ENCODE data around the gene SPSB2.
"Not testable (repeated sequence)": the region's sequence is repeated elsewhere in the genome, so short reads cannot be mapped to it uniquely, and the experiment has no call there.

The SPSB2 gene, protein sequence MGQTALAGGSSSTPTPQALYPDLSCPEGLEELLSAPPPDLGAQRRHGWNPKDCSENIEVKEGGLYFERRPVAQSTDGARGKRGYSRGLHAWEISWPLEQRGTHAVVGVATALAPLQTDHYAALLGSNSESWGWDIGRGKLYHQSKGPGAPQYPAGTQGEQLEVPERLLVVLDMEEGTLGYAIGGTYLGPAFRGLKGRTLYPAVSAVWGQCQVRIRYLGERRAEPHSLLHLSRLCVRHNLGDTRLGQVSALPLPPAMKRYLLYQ

DNA sequence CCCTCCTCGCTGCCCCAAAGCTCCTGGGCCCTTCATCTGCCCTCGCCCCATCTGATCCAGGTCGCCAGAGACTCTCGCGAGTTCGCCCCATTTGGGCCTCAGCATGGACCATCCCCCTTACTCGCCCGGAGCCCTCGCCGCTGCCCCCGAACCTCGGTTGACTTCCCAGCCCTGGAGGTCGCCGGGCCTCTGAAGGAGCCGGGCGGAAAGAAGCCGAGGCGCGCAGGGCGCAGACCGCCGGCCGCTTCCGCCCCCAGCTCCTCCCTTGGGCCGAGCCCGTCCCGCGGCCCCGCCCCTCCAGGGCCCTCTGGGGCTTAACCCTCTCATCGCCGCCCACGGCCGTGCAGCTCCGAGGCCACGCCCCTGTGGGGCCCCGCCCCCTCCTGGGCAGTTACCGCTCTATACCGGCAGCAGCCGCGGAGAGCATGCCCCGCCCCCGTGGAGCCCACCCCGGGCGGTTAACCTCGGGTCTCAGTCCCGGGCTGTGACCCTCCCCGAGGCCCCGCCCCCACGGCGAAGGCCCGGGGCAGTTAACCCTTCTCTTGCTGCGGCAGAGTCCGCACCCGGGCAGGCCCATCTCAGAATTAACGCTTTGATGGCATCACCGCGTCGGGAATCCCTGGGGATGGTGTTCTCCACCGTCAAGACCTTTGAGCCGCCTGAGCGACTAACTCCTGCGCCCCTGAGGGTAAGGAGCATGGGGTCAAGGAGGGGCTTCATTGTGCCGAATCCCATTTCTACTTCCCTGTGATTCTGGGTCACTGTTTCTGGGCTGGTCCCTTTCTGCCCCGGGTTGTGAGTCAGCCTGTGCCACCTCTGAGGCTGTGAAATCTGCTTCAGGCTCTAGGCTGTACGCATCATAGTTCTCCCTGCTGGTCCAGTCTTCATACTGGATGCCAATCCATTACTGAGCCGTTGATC is at the start of gene SPSB2:
TSS of gene SPSB2 (minus strand) at position 210 of the 921 bp plus-strand sequence. CDS start 402 bp downstream, outside the sequence.
- peak; percentile 86 for DNase-seq

DNA sequence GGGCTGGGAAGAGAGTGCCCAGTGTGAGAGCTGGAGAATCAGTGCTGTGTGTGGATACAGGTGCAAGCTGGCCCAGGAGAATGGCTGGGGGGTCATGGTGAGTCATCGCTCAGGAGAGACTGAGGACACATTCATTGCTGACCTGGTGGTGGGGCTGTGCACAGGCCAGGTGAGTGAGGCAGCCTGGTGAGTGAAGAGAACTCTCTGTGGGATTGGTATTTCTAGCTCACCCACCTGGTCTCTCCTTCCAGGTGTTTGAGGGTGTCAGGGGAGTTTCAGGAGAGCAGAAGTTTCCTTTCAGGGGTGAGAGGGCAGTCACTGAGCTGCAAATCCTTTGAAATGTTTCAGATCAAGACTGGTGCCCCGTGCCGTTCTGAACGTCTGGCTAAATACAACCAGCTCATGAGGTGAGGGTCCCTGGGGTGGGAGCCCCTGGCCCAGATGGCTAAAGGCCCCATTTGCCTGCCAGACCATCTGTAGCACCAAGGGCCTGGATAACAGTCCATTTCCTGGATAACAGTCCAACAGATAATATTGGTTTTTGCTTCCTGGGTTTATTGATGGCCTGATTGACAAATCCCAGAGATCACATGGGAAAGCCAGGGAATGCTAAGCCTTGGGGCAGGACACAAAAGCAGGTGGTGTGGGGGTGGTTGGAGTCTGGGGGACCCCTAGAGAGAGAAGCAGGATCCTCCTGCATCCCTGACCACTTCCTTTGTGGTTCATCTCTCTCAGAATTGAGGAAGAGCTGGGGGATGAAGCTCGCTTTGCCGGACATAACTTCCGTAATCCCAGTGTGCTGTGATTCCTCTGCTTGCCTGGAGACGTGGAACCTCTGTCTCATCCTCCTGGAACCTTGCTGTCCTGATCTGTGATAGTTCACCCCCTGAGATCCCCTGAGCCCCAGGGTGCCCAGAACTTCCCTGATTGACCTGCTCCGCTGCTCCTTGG is 49.2 kb upstream of the SPSB2 start:
- DNase-seq, result no peak

DNA sequence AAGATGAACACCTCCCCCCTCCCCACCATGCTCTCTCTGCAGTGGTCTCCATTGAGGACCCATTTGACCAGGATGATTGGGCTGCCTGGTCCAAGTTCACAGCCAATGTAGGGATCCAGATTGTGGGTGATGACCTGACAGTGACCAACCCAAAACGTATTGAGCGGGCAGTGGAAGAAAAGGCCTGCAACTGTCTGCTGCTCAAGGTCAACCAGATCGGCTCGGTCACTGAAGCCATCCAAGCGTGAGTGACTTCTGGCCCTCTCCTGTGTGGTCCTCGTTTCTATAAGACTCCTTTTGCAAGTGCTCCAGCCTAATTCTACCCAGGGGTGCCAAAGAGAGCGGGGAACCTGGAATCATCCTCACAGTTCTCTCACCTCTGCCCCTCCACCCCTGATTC is 48.4 kb upstream of the SPSB2 start:
- no peak for DNase-seq

DNA sequence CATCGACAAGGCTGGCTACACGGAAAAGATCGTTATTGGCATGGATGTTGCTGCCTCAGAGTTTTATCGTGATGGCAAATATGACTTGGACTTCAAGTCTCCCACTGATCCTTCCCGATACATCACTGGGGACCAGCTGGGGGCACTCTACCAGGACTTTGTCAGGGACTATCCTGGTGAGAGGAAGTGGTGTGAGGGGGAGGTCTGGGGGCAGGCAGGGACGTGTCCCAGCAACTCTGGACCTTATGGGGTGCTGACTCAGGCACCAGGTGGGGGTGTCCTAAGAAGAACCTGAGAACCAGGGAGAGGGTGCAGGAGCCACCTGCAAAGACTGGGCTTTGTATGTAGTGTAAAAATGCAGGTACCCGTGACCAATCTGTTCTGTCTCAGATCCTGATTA is 46.5 kb upstream of the SPSB2 start:
- DNase-seq, result no peak

DNA sequence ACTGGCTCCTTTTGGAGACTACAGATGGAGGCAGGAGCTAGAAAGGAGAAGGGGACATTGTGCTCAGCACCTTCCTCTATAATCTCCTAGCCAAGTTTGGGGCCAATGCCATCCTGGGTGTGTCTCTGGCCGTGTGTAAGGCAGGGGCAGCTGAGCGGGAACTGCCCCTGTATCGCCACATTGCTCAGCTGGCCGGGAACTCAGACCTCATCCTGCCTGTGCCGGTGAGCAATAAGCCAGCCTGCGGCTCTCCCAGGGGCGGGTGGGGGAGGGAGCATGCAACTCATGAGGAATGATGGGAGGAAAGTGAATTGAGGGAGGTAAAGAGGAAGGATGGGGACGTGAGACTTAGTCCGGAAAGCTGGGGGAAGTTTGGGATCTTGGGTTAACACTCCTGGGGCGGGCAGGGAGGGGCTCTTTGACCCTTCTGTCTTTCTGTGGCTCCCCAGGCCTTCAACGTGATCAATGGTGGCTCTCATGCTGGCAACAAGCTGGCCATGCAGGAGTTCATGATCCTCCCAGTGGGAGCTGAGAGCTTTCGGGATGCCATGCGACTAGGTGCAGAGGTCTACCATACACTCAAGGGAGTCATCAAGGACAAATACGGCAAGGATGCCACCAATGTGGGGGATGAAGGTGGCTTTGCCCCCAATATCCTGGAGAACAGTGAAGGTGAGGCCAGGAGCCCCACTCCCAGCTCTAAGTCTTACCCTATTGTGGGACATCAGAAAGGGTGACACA is 44.6 kb upstream of the SPSB2 start:
- no peak for DNase-seq

DNA sequence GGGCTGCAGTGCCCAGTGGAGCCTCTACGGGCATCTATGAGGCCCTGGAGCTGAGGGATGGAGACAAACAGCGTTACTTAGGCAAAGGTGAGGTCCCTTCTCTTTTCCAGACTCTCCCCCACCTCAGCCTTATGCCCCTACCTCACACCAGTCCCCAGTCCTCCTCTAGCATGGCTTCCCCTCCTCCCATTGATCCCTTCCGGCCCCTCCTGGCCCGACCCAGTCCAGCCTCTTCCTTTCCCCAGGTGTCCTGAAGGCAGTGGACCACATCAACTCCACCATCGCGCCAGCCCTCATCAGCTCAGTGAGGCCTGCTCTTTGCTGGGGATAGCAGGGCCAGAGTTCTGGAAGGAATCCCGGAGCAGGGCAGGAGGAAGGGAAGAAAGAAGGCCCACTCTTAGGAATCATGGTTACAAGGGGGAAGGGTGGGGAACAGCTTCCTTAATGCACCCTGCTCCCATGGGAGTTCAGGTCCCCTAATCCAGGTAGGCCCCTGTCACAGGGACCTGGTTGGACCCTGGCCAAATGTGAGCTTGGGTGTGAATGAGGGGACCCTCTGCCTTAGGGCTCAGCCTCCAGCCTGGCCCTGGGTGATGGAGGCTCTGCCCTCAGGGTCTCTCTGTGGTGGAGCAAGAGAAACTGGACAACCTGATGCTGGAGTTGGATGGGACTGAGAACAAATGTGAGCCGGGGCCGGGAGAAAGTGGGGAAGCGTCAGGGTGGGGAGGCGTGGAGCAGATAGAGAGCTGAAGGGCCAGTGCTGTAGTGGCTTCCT is 43.5 kb upstream of the SPSB2 start:
- no peak for DNase-seq

DNA sequence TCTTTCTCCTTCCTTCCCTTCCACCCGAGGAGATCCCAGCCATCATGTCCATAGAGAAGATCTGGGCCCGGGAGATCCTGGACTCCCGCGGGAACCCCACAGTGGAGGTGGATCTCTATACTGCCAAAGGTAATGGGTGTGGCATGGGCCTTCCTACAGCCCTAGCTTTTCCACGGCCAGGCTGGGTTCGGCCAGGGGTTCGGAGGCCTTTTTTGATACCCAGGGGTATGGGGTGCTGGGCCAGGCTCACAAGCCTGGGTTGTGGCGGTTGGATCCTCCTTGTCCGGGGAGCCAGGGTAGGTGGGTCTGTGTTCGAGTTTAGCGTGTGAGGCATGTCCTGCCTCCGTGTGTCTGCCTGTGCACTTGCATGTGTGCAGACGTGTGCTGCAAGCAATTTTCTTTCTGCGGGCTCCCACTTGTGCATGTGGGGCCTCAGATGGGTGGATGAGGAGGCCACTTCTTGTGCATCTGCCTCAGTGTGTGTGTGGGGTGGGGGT is 42.7 kb upstream of the SPSB2 start:
- no peak for DNase-seq

DNA sequence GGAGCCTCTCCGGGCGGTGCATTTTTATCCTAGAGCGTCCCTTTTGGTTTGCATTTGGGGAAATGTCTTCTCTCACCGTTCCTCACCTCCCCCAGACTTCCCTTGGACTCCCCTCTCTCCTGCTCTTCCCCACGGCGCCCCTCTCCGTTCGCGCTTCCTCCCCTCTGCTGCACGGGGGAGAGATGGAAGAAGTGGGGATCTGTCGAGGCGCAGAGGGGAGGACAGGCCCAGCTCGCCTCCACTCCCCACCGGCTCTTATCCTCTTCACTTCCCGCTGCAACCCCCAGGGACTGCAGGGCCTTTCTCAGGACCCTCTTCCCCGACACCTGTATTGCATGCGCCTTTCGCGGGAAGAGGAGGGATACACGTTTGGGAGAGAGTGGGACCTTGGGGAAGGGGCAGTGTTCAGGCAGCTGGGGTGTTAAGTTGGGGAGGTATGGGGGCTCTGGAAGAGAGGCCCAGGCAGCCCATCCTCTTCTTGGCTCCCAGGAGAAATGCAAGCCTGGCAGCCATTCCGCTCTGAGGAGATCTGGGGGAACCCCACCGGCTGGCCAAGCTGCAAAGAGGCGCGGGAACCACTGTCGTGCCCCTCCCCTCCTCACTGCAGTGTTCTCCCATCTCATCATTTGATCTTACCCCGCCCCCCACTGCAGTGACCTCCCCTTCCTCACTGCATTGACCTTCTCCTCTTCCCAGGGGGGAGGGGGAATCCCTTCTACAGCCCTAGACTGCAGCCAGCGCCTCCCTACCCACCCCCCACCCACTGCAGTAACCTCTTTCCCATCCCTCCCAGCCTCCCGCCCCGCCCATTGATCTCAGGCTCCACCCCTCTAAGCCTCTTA is 42.1 kb upstream of the SPSB2 start:
- no peak for DNase-seq

DNA sequence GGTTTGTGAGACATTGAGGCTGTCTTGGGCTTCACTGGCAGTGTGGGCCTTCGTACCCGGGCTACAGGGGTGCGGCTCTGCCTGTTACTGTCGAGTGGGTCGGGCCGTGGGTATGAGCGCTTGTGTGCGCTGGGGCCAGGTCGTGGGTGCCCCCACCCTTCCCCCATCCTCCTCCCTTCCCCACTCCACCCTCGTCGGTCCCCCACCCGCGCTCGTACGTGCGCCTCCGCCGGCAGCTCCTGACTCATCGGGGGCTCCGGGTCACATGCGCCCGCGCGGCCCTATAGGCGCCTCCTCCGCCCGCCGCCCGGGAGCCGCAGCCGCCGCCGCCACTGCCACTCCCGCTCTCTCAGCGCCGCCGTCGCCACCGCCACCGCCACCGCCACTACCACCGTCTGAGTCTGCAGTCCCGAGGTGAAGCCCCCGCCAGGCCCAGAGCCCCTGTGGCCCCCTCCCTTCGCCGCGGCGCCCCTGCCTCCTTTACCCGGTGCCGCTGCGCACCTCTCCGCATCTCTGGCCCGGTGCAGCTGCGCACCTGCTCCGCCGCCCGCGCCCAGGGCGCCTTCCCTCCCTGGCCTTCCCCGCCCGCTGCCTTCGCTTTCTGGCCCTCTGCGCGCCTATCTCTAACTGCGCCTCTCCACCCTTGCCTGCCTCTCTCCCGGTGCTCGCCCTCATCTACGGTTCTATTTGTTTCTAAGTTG is 41.3 kb upstream of the SPSB2 start, which contains the start of gene ENO2:
TSS of gene ENO2 (plus strand) at position 335 of the 701 bp plus-strand sequence. CDS start 1,253 bp downstream, outside the sequence.
- no peak for DNase-seq

- no peak for DNase-seq
These were observed 39.2 kb upstream of the SPSB2 start for GRCh38 chr12:6912164-6912935.

GRCh38 chr12:6909421-6910145 is 36.5 kb upstream of the SPSB2 start:
- no peak for DNase-seq

DNA sequence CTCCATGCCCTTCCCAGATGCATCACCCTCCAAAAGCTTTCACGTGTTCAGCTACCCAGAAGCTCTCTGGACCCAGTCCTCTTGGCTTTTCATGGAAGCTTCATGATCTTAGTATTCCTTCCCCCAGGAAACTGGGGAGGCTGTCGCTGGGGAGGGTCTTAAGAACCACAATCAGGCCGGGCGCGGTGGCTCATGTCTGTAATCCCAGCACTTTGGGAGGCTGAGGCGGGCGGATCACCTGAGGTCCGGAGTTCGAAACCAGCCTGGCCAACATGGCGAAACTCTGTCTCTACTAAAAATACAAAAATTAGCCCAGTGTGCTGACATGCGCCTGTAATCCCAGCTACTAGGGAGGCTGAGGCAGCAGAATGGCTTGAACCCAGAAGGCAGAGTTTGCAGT is 35.0 kb upstream of the SPSB2 start:
- not testable (repeated sequence) for DNase-seq

DNA sequence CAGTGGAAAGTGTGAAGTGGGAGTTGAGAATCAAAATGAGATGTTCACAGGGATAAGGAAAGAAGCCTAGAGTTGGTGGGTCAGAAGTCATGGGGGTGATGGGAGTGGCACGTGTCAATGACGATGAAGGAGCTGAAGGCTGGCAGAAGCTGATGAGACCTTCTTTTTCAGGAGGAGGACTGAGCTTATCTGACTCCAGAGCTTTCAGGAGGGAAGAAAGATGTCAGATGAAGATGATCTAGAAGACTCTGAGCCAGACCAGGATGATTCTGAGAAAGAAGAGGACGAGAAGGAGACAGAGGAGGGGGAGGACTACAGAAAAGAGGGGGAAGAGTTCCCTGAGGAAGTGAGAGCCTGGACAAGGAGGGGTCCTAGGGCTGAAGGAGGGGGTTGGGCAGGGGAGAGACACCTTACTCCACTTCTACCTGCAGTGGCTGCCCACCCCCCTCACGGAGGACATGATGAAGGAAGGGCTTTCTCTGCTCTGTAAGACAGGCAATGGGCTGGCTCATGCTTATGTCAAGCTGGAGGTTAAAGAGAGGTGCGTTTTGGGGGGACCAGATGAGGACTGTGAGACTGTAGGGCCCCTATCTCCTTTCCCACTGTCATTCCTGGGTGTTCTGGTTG is 32.4 kb upstream of the SPSB2 start:
- DNase-seq, result no peak

GRCh38 chr12:6904280-6905276 is 31.5 kb upstream of the SPSB2 start, which contains the start of gene LRRC23:
TSS of gene LRRC23 (plus strand) at chr12:6904822. CDS start at chr12:6905634, 812 bp downstream.
- peak; percentile 96 for DNase-seq

DNA sequence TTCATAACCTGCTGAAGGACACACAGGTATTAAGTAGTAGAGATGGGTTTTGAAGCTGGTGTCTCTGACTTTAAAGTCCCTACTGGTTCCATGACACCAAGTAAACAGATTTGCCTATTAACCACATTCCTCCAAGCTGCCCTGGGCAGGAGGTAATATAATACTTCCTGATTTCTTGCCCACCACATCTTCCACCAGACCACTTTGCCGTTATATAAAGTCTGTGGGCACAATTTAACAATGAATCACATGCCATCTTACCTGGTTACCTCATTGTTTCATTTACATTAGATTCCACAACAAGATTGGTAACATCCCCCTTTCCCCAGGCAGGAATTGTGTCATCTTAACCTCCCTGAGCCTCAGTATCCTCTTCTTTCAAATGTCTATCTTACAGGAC is 30.6 kb upstream of the SPSB2 start:
- no peak for DNase-seq

- DNase-seq, result no peak
These were observed 29.3 kb upstream of the SPSB2 start for GRCh38 chr12:6902448-6902847.
